Measurements from ENCODE around the gene CT47B1.
"Not testable (repeated sequence)": the region's sequence is repeated elsewhere in the genome, so short reads cannot be mapped to it uniquely, and the experiment has no call there.

The CT47B1 gene

GRCh38 chrX:120875766-120876165 is at the start of gene CT47B1:
TSS of gene CT47B1 (minus strand) at chrX:120875866. CDS start at chrX:120875670, 196 bp downstream.
- DNase-seq (ENCODE audit: low spot score) = not testable (repeated sequence)

DNA sequence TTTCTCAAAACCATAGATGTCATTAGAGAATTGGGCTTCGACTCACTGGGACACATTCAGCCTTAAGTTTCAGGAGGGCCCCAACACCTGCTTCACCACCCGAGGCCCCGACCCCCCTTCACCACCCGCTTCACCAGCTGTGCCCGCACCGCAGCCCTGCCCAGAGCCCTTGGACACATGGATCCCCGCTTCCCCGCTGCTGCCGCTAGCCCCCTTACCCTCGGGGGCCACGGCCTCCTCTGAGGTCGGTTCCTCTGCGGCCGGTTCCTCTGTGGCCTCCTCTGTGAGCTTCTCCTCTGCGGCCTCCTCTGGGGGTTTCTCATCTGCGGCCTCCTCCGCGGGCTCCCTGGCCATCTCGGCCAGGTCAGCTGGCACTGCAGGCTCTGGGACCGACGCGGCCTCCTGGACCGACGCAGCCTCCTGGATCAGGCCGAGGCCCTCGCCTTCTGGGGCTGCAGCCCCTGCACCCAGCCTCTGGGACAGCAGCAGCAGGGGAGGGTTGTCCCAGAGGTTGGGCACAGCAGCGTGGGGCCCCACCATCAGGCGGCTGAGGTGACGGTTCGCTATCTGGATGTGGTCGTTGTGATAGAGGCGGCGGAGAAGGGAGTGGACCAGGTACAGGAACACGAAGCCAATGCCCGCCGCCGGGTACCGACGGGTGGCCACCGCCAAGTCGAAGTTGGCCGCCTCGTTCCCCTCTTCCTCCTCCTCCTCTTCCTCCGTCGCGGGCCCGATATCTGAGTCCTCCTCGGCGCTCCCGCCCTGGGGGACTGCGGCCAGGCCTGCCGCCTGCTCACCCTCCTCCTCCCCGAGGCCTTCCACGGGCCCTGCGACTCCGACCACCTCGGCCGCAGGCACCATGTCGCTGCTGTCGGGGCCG is 748 bp downstream of the CT47B1 start:
- DNase-seq (ENCODE audit: low spot score) = no peak

- no peak for DNase-seq (ENCODE audit: low spot score)
Observed at GRCh38 chrX:120857240-120857639, 18.4 kb downstream of the CT47B1 start.

GRCh38 chrX:120840827-120841226 is 34.8 kb downstream of the CT47B1 start:
- no peak for DNase-seq (ENCODE audit: low spot score)

- no peak for DNase-seq (ENCODE audit: low spot score)
Observed at GRCh38 chrX:120839491-120839890, 36.2 kb downstream of the CT47B1 start.

DNA sequence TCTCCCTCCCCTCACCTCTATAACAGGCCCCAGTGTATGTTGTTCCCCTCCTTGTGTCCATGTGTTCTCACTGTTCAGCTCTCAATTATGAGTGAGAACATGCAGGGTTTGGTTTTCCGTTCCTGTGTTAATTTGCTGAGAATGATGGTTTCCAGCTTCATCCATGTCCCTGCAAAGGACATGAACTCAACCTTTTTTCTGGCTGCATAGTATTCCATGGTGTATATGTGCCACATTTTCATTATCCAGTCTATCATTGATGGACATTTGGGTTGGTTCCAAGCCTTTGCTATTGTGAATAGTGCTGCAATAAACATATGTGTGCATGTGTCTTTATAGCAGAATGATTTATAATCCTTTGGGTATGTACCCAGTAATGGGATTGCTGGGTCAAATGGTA is 48.5 kb downstream of the CT47B1 start:
- DNase-seq (ENCODE audit: low spot score) = not testable (repeated sequence)

DNA sequence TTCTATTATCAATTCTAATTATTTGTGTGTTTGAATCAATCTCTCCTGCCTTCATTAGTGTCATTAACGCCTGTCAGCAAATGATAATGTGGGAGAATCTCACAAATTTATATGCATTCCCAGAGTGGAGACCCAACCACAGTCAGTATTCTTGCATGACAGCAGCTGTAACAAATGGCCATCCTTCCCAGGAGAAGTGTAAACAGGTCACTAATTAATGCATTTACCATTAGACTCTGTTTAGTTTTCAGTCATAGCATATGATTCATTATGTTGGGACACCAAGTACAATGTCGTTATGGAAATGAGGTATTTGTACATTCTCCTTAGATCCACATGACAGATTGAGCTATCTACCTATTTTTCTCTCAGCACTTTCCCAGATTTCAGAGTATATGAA is 50.5 kb downstream of the CT47B1 start:
- DNase-seq (ENCODE audit: low spot score) = no peak

DNA sequence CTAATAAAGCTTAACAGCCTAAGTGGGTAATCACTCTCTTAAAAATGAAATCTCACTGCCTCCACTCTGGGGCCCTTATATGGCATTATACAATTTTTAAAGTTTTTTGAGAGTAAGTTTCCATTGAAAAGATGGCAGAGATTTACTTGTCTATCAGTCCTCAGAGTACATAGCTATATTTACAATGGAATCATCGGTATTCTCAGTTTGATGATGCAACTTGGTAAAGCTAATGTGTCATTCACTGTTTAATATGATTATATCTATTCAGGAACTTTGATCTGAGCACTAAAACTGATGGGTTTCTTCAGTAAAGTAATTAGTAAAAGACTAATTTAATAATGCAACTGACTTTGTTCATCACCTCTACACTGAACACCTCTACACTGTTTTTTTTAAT is 51.6 kb downstream of the CT47B1 start:
- DNase-seq (ENCODE audit: low spot score) = no peak

GRCh38 chrX:120823556-120823955 is 52.1 kb downstream of the CT47B1 start:
- DNase-seq (ENCODE audit: low spot score) = no peak

Data from SW480 (cell line).